Placental epithelial cell (primary cell): ENCODE measurements around the gene SP4. TPM values are rescaled to one million over a fixed set of nuclear protein-coding genes. Genes with fewer than 3 reads are reported as not detected.

Source experiments
- small RNA-seq: library from RNA; depleted of rRNA; stranded (forward); fragments of <200 nt; gene quantifications from one replicate; pipeline ENCODE3, GENCODE V24; 2012
- total RNA-seq: library from RNA; depleted of rRNA; stranded (reverse); fragments of >200 nt; gene quantifications from 2 replicates; pipeline ENCODE4 v1.2.3, GENCODE V29; 2012

Gene SP4
- total RNA-seq = 3.1 and 4.9 TPM in 2 replicates

DNA sequence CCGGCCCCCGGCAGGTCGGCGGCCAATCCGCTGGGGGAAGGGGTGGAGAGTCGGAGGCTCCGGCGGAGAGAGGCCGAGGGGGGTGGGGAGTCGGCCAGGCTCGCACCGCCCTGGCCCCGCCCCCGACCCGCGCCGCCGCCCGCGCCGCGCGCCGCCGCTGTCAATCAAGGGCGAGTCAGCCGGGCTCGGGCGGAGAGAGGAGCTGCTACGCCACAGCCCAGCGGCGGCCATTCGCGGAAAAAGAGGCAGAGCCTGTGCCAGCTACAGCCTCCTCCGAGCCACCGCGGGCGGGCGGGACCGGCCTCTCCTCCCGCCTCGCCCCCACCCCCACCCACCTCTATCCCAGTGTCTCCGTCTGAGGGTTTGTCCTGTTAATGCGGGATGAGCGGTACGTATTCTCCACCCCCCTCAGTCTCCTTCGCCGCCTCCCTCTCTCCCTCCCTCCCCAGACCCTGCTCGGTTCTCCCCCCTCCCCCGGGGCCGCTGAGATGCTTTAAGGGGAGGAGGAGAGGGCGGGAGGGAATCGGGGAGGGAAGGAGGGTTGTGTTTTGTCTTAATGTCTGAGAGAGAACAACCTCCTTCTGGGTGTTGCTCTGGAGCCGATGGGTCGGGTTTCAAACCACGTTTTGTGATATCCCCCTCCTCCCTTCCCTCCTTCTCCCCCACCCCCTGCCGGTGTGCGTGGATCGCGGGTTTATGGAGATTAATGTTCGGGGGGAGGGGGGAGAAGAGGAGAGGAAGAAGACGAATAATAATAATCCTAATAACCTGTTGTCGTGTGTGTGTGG lies at the start of gene SP4:
Gene SP4, plus strand, starts transcription at position 213 of the 788 bp plus-strand sequence. Its CDS starts 169 bp downstream, at position 382.

DNA sequence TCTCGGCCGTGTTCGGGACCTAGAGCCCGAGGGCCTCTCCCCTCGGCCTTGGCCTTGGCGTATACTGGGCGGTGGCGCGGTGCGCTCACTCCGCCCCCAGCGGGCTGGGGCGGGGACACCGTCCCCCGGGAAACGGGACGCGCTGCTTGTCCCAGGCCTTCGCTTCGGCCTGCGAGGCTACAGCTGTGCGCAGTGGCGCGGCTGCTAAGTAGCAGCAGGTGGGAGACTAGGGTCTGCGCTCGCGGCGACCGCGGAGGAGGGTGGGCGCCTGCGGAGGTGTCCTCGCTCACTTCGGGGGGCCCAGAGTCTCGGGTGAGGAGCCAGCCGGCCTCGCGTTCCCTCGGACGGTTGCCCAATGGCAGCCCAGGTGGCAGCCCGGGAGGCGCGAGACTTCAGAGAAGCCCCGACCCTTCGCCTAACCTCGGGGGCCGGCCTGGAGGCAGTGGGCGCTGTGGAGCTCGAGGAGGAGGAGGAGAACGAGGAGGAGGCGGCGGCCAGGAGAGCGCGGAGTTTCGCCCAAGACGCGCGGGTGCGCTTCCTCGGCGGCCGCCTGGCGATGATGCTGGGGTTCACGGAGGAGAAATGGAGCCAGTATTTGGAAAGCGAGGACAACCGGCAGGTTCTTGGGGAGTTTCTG lies 115.1 kb downstream of the SP4 start, which contains the start of gene DNAH11:
Gene DNAH11, plus strand, starts transcription at position 149 of the 637 bp plus-strand sequence. Its CDS starts 207 bp downstream, at position 356.

Small RNAs within 50 kb of the gene (small RNA-seq; reads per million reads assigned to genes)
- gene MIR1183 (not detected), gene RNU1-15P (not detected)

Other genes starting within 250 kb of the SP4 start
- 0.39 and 2.2 TPM in 2 replicates for gene DNAH11, start 115.0 kb downstream of the SP4 start, total RNA-seq